GM13977 (cell line): ENCODE measurements around the gene CARNS1.

Experiments
- DNase-seq: peaks from one replicate; pipeline ENCODE4 v3.0.0; 2012; ENCODE audit warnings: low spot score
- in situ Hi-C: fragments of 300-500 bp; cut with MboI; formaldehyde crosslinking; loops from one replicate; pipeline ENCODE4 v1.12.0; 2022; ENCODE audit warnings: low sequenced_read_pairs, low pct_unique_long_range_greater_than_20kb, mixed read lengths, inconsistent platforms; ENCODE audit not compliant: unreplicated experiment
- TF ChIP-seq, protein P1 (sequence below): IDR thresholded peaks from 2 replicates; pipeline ENCODE4 v1.5.1; 2012; ENCODE audit warnings: mild to moderate bottlenecking, control low read depth; ENCODE audit not compliant: insufficient read depth; ENCODE audit errors: extremely low read depth, missing control alignments

The CARNS1 gene, protein sequence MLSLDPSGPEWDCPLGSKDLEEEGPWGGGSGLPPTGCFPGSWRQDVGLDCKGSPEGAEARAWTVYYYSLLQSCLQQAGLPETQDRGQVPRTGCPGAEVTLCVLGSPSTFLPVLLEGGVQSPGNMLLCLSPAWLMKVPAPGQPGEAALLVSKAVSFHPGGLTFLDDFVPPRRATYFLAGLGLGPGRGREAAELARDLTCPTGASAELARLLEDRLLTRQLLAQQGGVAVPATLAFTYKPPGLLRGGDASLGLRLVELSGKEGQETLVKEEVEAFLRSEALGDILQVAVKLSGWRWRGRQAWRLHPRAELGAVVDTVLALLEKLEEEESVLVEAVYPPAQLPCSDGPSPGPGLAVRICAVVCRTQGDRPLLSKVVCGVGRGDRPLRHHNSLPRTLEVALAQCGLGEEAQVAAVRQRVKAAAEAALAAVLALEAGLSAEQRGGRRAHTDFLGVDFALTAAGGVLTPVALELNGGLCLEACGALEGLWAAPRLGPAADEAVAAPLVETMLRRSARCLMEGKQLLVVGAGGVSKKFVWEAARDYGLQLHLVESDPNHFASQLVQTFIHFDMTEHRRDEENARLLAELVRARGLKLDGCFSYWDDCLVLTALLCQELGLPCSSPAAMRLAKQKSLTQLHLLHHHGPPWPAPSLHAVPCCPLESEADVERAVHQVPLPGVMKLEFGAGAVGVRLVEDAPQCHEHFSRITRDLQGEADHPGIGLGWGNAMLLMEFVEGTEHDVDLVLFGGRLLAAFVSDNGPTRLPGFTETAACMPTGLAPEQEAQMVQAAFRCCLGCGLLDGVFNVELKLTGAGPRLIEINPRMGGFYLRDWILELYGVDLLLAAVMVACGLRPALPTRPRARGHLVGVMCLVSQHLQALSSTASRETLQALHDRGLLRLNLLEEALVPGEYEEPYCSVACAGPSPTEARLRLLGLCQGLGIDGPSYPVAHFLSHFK

DNA sequence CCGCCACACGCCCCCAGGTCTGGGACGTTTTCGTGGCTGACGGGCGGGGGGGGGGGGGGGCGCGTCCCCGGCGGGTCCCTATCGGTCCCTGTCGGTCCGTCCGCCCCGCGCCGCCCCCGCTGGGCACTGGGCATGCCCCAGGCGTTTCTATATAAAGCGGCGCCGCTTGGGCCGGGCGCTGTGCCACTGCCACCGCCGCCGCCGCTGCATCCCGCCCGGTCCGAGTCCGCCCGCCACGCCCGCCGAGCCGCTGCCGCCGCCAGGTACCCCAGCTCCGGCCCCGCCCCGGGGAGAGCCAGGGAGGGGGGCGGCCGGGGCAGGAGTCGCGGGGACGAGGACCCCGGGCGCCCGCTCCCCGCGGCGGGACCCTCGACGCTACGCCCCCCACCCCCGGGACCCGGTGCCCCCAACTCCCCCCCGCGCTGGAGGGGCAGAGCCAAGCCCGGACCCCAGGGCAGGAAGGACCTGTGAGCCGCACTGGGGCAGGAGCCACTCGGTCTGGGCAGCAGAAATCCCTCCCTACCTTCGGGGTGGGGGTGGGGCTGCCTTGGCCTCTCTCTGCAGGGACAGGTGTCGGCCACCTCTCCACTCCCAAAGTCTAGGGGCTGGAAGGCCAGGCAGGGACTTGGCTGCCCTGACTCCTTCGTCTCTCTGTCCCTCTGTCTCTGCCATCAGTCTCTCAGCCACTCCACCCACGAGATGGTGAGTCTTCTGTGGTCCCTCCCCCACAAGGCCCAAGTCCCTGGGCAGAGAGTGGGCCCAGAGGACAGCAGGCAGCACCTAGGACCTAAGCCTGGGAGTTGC lies at the start of gene CARNS1:
TSS of gene CARNS1 (plus strand) at position 178 of the 804 bp plus-strand sequence. CDS start at position 700, 522 bp downstream.
- in situ Hi-C loops = no loop called here
- TF ChIP-seq, protein P1, sequence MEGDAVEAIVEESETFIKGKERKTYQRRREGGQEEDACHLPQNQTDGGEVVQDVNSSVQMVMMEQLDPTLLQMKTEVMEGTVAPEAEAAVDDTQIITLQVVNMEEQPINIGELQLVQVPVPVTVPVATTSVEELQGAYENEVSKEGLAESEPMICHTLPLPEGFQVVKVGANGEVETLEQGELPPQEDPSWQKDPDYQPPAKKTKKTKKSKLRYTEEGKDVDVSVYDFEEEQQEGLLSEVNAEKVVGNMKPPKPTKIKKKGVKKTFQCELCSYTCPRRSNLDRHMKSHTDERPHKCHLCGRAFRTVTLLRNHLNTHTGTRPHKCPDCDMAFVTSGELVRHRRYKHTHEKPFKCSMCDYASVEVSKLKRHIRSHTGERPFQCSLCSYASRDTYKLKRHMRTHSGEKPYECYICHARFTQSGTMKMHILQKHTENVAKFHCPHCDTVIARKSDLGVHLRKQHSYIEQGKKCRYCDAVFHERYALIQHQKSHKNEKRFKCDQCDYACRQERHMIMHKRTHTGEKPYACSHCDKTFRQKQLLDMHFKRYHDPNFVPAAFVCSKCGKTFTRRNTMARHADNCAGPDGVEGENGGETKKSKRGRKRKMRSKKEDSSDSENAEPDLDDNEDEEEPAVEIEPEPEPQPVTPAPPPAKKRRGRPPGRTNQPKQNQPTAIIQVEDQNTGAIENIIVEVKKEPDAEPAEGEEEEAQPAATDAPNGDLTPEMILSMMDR = no peak
- no peak for DNase-seq

DNA sequence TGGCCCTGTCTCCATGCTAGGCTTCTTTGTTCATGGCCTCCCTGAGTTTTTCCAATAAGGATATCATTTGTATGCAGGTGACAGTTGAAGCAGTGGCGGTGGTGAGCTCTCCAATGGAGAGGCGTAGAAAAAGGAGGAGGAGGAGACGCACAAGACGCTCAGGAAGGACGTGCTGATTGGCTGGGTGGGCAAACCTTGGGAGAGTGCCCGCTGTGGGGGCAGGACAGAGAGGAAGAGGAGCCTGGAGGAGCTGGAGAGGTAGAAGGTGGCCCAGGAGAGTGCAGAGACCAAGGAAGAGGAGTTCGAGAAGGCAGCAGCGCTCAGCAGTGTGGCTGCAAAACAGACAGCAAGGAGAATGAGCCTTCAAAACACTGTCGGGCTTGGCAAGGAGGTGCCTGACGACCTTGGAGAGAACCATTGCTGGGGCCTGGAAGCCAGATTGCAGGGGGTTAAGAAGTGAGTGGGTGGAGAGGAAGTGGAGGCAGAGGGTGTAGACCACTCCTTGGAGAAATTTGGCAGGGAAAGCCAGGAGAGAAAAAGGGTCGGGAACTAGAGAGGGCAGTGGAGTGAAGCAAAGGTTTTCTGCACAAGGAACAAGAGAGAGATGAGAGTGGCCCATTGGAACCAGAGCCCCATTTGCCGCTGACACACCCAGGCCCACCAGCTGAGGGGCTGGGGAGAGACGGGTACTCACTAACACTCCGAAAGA lies 49.6 kb upstream of the CARNS1 start:
- in situ Hi-C loops = no loop called here

DNA sequence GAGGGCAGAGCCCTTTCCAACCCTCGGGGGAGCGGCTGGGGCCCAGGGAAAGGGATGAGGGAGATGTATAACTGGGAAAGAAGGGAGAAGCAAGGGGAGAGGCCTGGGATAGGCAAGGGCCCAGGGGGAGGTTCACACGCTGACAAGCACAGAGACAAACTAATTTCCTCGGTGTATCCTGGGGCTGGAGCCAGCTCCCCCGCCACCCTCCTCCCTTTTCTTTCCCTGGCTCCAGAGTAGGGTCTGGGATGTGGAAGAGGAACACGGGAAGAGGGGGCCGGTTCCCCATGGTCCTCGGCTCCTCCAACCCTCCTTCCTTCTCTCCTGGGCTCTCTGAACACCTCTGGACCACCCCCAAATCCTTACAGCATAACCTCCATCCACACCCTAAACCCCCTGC lies 48.9 kb upstream of the CARNS1 start:
- TF ChIP-seq, protein P1 = no peak
- in situ Hi-C loops = no loop called here
- DNase-seq = no peak

More for the DNA sequence above, 49.6 kb upstream of the CARNS1 start:
- TF ChIP-seq, protein P1 = no peak
- DNase-seq = no peak

DNA sequence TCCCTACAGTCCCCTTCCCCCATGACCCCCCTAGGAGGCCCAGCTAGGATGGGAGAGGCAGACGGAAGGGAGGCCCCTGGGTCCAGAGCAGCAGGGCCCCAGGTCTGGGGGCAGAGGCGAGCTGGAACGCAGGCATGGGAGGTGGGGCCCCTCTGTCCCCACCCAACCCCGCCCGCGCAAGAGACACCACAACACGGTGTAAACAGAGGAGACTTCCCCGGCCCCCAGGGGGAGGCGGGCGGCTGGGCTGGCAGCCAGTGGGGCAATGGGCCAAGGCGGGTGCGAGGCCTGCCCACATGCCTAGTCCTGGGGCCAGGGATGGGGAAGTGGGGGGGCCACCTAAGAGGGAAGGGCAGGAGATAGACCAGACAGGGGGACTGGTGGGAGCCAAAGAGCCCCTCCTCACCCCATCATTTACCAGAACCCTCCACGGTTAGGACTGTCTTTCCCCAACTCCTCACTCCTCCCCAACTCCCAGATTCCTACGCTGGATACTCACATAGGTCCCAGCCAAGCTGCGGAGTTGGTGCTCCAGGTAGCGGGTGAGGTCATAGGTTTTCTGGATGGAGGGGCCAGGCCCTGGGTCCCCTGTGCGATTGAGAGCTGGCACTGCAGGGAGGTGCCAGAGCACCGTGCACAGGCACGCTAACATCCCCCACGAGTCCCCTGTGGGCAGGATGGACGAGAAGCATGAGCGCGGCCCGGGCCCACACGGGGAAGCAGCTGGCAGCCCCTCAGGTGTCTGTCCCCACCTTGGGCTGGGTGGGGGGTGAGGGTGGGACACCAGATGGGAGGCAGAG lies 48.3 kb upstream of the CARNS1 start:
- no peak for DNase-seq
- TF ChIP-seq, protein P1 = no peak
- in situ Hi-C loops = no loop called here

DNA sequence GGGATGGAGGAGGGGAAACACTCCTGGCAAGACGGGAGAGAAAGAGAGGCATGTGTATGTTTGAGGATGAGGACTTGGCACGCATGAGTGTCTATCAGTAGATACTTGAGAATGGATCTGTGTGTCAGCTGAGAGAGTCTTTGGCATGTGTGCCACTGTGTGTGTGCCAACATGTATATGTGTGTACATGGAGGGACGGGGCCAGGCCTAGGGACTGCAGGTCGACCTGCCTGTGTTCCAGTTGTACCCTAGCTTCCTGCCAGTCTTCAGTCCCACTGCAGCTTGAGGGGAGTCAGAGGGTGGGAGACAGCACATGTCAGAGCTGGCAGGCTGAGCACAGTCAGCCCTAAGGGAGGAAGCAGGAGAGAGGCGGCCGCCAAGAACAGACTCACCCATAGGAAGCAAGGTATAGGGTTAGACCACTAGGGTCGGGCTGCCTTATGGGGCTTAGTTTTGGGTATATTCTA lies 47.7 kb upstream of the CARNS1 start:
- DNase-seq = no peak
- TF ChIP-seq, protein P1 = no peak
- in situ Hi-C loops = no loop called here
